Duodenal mucosa (tissue), 2 donors: Measurements from ENCODE around the gene IGF2.

Experiments
- H3K27ac ChIP-seq: one replicate; pipeline ENCODE4 v1.7.0; 2013; ENCODE audit warnings: low read depth, low read length
- H3K27me3 ChIP-seq, 2 donors: one replicate each; pipeline ENCODE4 v1.7.0; 2013; ENCODE audit warnings: low read length in 2 of 2, control low read depth in 1 of 2; ENCODE audit not compliant: insufficient read depth in 2 of 2, control insufficient read depth in 1 of 2
- H3K36me3 ChIP-seq, 2 donors: one replicate each; pipeline ENCODE4 v1.7.0; 2013; ENCODE audit warnings: low read length in 2 of 2, control low read depth in 1 of 2; ENCODE audit not compliant: insufficient read depth in 2 of 2, control insufficient read depth in 1 of 2
- H3K4me1 ChIP-seq, 2 donors: one replicate each; pipeline ENCODE4 v1.7.0; 2013; ENCODE audit warnings: low read length in 2 of 2, control low read depth in 1 of 2; ENCODE audit not compliant: insufficient read depth in 2 of 2, control insufficient read depth in 1 of 2
- H3K4me3 ChIP-seq, 2 donors: one replicate each; pipeline ENCODE4 v1.7.0; 2013; ENCODE audit warnings: low read length in 2 of 2, low read depth in 1 of 2
- H3K9ac ChIP-seq, 2 donors: one replicate each; pipeline ENCODE4 v1.7.0; 2013; ENCODE audit warnings: low read length in 2 of 2, low read depth in 1 of 2
- H3K9me3 ChIP-seq, 2 donors: one replicate each; pipeline ENCODE4 v1.7.0; 2013; ENCODE audit warnings: low read length in 2 of 2, control low read depth in 1 of 2; ENCODE audit not compliant: control insufficient read depth in 1 of 2

Gene IGF2

GRCh38 chr11:2143799-2144543 lies 4.8 kb upstream of the IGF2 start:
- Histone ChIP-seq H3K27me3 (peaks cover 61 to 78% of the 10 kb centered on the region in 2 donors), H3K9ac (no peak overlapping the region), H3K27ac (no peak overlapping the region), H3K36me3 (no peaks in the 10 kb centered on the region), H3K4me3 (no peak overlapping the region), H3K9me3 (no peaks in the 10 kb centered on the region), H3K4me1 (no peaks in the 10 kb centered on the region)

GRCh38 chr11:2143477-2143798 lies 4.2 kb upstream of the IGF2 start:
- Histone ChIP-seq H3K27me3 (peaks cover 59 to 78% of the 10 kb centered on the region in 2 donors), H3K27ac (no peak overlapping the region), H3K9ac (no peak overlapping the region), H3K9me3 (no peaks in the 10 kb centered on the region), H3K4me3 (no peak overlapping the region), H3K4me1 (no peaks in the 10 kb centered on the region), H3K36me3 (no peaks in the 10 kb centered on the region)

- no peak overlapping the region for H3K9ac ChIP-seq
- no peak overlapping the region for H3K27ac ChIP-seq
- peaks cover 56 to 71% of the 10 kb centered on the region in 2 donors for H3K27me3 ChIP-seq
- H3K36me3 ChIP-seq: no peaks in the 10 kb centered on the region
- H3K9me3 ChIP-seq: no peaks in the 10 kb centered on the region
- no peaks in the 10 kb centered on the region for H3K4me1 ChIP-seq
- no peak overlapping the region for H3K4me3 ChIP-seq
These were observed 3.6 kb upstream of the IGF2 start for GRCh38 chr11:2142762-2143202.

- no peak overlapping the region for H3K27ac ChIP-seq
These were observed 3.1 kb upstream of the IGF2 start for GRCh38 chr11:2142300-2142759.

GRCh38 chr11:2140411-2141400 lies 1.5 kb upstream of the IGF2 start:
- Histone ChIP-seq H3K27ac (no peak overlapping the region), H3K9ac (no peak overlapping the region), H3K9me3 (no peaks in the 10 kb centered on the region), H3K27me3 (peaks cover 54 to 65% of the 10 kb centered on the region in 2 donors), H3K4me3 (no peak overlapping the region), H3K36me3 (no peaks in the 10 kb centered on the region), H3K4me1 (no peaks in the 10 kb centered on the region)

More at GRCh38 chr11:2142300-2142759, 3.1 kb upstream of the IGF2 start:
- H3K36me3 ChIP-seq: no peaks in the 10 kb centered on the region
- no peak overlapping the region for H3K4me3 ChIP-seq
- H3K4me1 ChIP-seq: no peaks in the 10 kb centered on the region
- no peak overlapping the region for H3K9ac ChIP-seq
- H3K9me3 ChIP-seq: no peaks in the 10 kb centered on the region
- peaks cover 58 to 67% of the 10 kb centered on the region in 2 donors for H3K27me3 ChIP-seq

- Histone ChIP-seq H3K4me3 (no peak overlapping the region), H3K9ac (no peak overlapping the region), H3K27me3 (peaks cover 55 to 58% of the 10 kb centered on the region in 2 donors)
These were observed 590 bp upstream of the IGF2 start for GRCh38 chr11:2139621-2140337.

GRCh38 chr11:2138431-2139122 lies 612 bp downstream of the IGF2 start:
- H3K36me3 ChIP-seq: no peaks in the 10 kb centered on the region
- no peaks in the 10 kb centered on the region for H3K9me3 ChIP-seq
- H3K9ac ChIP-seq: no peak overlapping the region
- H3K4me1 ChIP-seq: no peaks in the 10 kb centered on the region
- H3K27me3 ChIP-seq: peaks cover 54 to 60% of the 10 kb centered on the region in 2 donors
- H3K4me3 ChIP-seq: no peak overlapping the region
- no peak overlapping the region for H3K27ac ChIP-seq

More at GRCh38 chr11:2139621-2140337, 590 bp upstream of the IGF2 start:
- Histone ChIP-seq H3K36me3 (no peaks in the 10 kb centered on the region), H3K9me3 (no peaks in the 10 kb centered on the region), H3K27ac (no peak overlapping the region), H3K4me1 (no peaks in the 10 kb centered on the region)

GRCh38 chr11:2138068-2138430 lies 1.1 kb downstream of the IGF2 start:
- H3K36me3 ChIP-seq: no peaks in the 10 kb centered on the region
- H3K27me3 ChIP-seq: peaks cover 50 to 62% of the 10 kb centered on the region in 2 donors
- no peak overlapping the region for H3K9ac ChIP-seq
- H3K9me3 ChIP-seq: no peaks in the 10 kb centered on the region
- no peaks in the 10 kb centered on the region for H3K4me1 ChIP-seq
- no peak overlapping the region for H3K4me3 ChIP-seq
- no peak overlapping the region for H3K27ac ChIP-seq

GRCh38 chr11:2137202-2138067 lies 1.8 kb downstream of the IGF2 start:
- H3K27me3 ChIP-seq: peaks cover 44 to 56% of the 10 kb centered on the region in 2 donors
- no peak overlapping the region for H3K4me3 ChIP-seq
- H3K27ac ChIP-seq: no peak overlapping the region
- no peaks in the 10 kb centered on the region for H3K36me3 ChIP-seq
- no peaks in the 10 kb centered on the region for H3K4me1 ChIP-seq
- no peak overlapping the region for H3K9ac ChIP-seq
- no peaks in the 10 kb centered on the region for H3K9me3 ChIP-seq
